ENCODE results near the gene PHACTR4.
A peak's percentile ranks its signal among the peaks of the same experiment; 100 is the strongest.

The PHACTR4 gene

GRCh38 chr1:28417441-28417922, 47.9 kb downstream of the PHACTR4 start:
- CTCF ChIA-PET, result no interaction called here
- no peaks in the 10 kb centered on the region; a peak in 1 of 3 replicates for H3K36me3 ChIP-seq (ENCODE audit: control insufficient read depth in 2 of 2, insufficient read depth in 1 of 2, low read length in 2 of 2)
- H3K27ac ChIP-seq (ENCODE audit: extremely low read depth, low read depth, low read length), result no peak overlapping the region
- no peak overlapping the region for H3K4me3 ChIP-seq (ENCODE audit: low read depth, low read length)
- H3K4me1 ChIP-seq (ENCODE audit: control insufficient read depth, insufficient read depth, low read length), result peaks cover 15% of the 10 kb centered on the region
- POLR2A ChIA-PET, result no interaction called here
- no peaks in the 10 kb centered on the region for H3K9me3 ChIP-seq (ENCODE audit: control insufficient read depth, insufficient read depth, low read depth, low read length)
- TF ChIP-seq FEZF1 (tag by site-specific recombination; IDR thresholded peaks at IDR 0.05), result peak; percentile 60
- TF ChIP-seq ZNF10 (tag by site-specific recombination; IDR thresholded peaks at IDR 0.05), result 0 out of 2 replicates have a peak, but pooled peaks have one; percentile 8
- peak; percentile 23; the same call in 1 of the 2 replicates for TF ChIP-seq ZNF843 (tag by site-specific recombination; IDR thresholded peaks at IDR 0.05)
- no peak for TF ChIP-seq ZNF654 (tag by site-specific recombination; IDR thresholded peaks at IDR 0.05; ENCODE audit: low read depth)
- TF ChIP-seq INSM2 (tag by site-specific recombination; IDR thresholded peaks at IDR 0.05), result no peak
- TF ChIP-seq PRDM6 (tag by site-specific recombination; IDR thresholded peaks at IDR 0.05), result peak; percentile 83
- TF ChIP-seq ZNF302 (tag by site-specific recombination; IDR thresholded peaks at IDR 0.05; ENCODE audit: low read depth), result no peak
- TF ChIP-seq PRDM4 (tag by site-specific recombination; IDR thresholded peaks at IDR 0.05), result no peak
- TF ChIP-seq ZNF768 (tag by site-specific recombination; IDR thresholded peaks at IDR 0.05), result no peak
- TF ChIP-seq ZBTB17 (tag by site-specific recombination; IDR thresholded peaks at IDR 0.05), result peak; percentile 63
- TF ChIP-seq ZSCAN16 (tag by site-specific recombination; IDR thresholded peaks at IDR 0.05), result no peak
- 0 out of 2 replicates have a peak, but pooled peaks have one; percentile 40 for TF ChIP-seq ZNF335 (tag by site-specific recombination; conservative IDR thresholded peaks at IDR 0.05)
- TF ChIP-seq ZEB2 (tag by site-specific recombination; IDR thresholded peaks at IDR 0.05), result 0 out of 2 replicates have a peak, but pooled peaks have one; percentile 60
- peak; percentile 37; the same call in 1 of the 2 replicates for TF ChIP-seq ZNF629 (tag by site-specific recombination; IDR thresholded peaks at IDR 0.05)
- TF ChIP-seq PRDM10 (tag by site-specific recombination; IDR thresholded peaks at IDR 0.05), result 0 out of 2 replicates have a peak, but pooled peaks have one; percentile 6
- TF ChIP-seq ZNF660 (tag by site-specific recombination; IDR thresholded peaks at IDR 0.05), result no peak
- TF ChIP-seq ZBTB6 (tag by site-specific recombination; IDR thresholded peaks at IDR 0.05), result no peak
- no peak for TF ChIP-seq ZNF473 (tag by site-specific recombination; IDR thresholded peaks at IDR 0.05)
- TF ChIP-seq ZSCAN18 (tag by site-specific recombination; IDR thresholded peaks at IDR 0.05), result no peak
- TF ChIP-seq GFI1B (tag by site-specific recombination; IDR thresholded peaks at IDR 0.05), result 0 out of 2 replicates have a peak, but pooled peaks have one; percentile 18
- no peak for TF ChIP-seq GLI4 (tag by site-specific recombination; IDR thresholded peaks at IDR 0.05)
- TF ChIP-seq ZNF76 (tag by site-specific recombination; IDR thresholded peaks at IDR 0.05; ENCODE audit: borderline replicate concordance, low read depth), result no peak
- peak; percentile 92 for TF ChIP-seq ZNF600 (tag by site-specific recombination; IDR thresholded peaks at IDR 0.05)
- 0 out of 2 replicates have a peak, but pooled peaks have one; percentile 8 for TF ChIP-seq KLF10 (tag by site-specific recombination; IDR thresholded peaks at IDR 0.05)
- no peak for TF ChIP-seq GLIS1 (tag by site-specific recombination; IDR thresholded peaks at IDR 0.05)
- TF ChIP-seq ZNF366 (tag by site-specific recombination; conservative IDR thresholded peaks at IDR 0.05), result 0 out of 2 replicates have a peak, but pooled peaks have one; percentile 8
- TF ChIP-seq ZNF292 (tag by site-specific recombination; IDR thresholded peaks at IDR 0.05; ENCODE audit: borderline replicate concordance, low read depth), result no peak

All from HEK293 (cell line).